Ovary (tissue), 9 donors: ENCODE data around the gene DAPL1. TPM values are rescaled to one million over a fixed set of nuclear protein-coding genes. Genes with fewer than 3 reads are reported as not detected.

Source experiments
- DNase-seq, 5 donors: peaks; one replicate each; pipeline ENCODE4 v3.0.0-alpha.2; 2019 to 2020
- H3K27ac ChIP-seq, 2 donors: fragments of 200-600 bp; one replicate each; pipeline versions ENCODE4 v1.5.1 to v1.8.0; 2019 to 2022
- H3K27me3 ChIP-seq: fragments of 200-600 bp; one replicate; pipeline ENCODE4 v1.8.0; 2022
- H3K36me3 ChIP-seq: fragments of 200-600 bp; sonication (generic); one replicate; pipeline ENCODE4 v1.5.1; 2019
- H3K4me1 ChIP-seq: one replicate; pipeline ENCODE4 v1.8.1; 2013; ENCODE audit warnings: mild to moderate bottlenecking, moderate library complexity; ENCODE audit not compliant: insufficient read depth
- H3K4me3 ChIP-seq: fragments of 200-600 bp; sonication (generic); one replicate; pipeline ENCODE4 v1.5.1; 2017
- H3K9me3 ChIP-seq, 2 donors: fragments of 200-600 bp in 1 of 2; sonication (generic) in 1 of 2; one replicate each; pipeline versions ENCODE4 v1.5.1 to v1.8.1; 2013 to 2019; ENCODE audit warnings: mild to moderate bottlenecking in 1 of 2, moderate library complexity in 1 of 2
- CTCF ChIP-seq, 3 donors: fragments of 450-650 bp in 2 of 3; fragments of 200-600 bp in 1 of 3; IDR thresholded peaks; one replicate each; pipeline versions ENCODE4 v1.5.1 to v1.8.0; 2016 to 2022; ENCODE audit warnings: antibody characterized with exemption in 3 of 3, mild to moderate bottlenecking in 1 of 3
- EP300 ChIP-seq: sonication (generic); formaldehyde crosslinking; IDR thresholded peaks from one replicate; pipeline ENCODE4 v1.6.1; 2017; ENCODE audit warnings: antibody characterized with exemption
- POLR2A ChIP-seq: fragments of 450-650 bp; IDR thresholded peaks from one replicate; pipeline ENCODE4 v1.6.1; 2017; ENCODE audit warnings: antibody characterized with exemption, mild to moderate bottlenecking, moderate library complexity
- WGBS, 3 donors: extraction: QIAGEN DNeasy Blood & Tissue Kit in 1 of 3; methylation state at CpG; one replicate each; pipeline versions ENCODE4 v1.1.5 to v1.1.7; 2013 to 2017; 5-methylcytosine and 5-hydroxymethylcytosine counted together
- intact Hi-C, 4 donors: fragments of 100-400 bp; cut with DNase I; formaldehyde crosslinking; loops; one replicate each; pipeline versions ENCODE4 v1.11.0 to v1.15.1; 2022 to 2023
- polyA plus RNA-seq, 2 donors: library from polyadenylated mRNA; stranded (reverse); fragments of 200-250 nt in 1 of 2; fragments of 350-450 nt in 1 of 2; fragmentation: Illumina TruSeq in 1 of 2; extraction: RNeasy Lipid Tissue Mini Kit (QIAGEN cat#74804) in 1 of 2; gene quantifications; one replicate each; pipeline ENCODE4 v1.2.3, GENCODE V29; 2013 to 2014
- total RNA-seq, 7 donors: library from RNA; depleted of rRNA in 2 of 7; stranded (reverse); fragments of >200 nt in 2 of 7; fragmentation: NEBNext Ultra II Directional in 3 of 7; extraction: Animal tissue kit (Norgen Biotek cat#: 25700) in 3 of 7; gene quantifications; one replicate each; pipeline versions ENCODE4 v1.1.0 to v1.2.4, GENCODE V29; 2016 to 2023
- donor health status: DM: no; HTN: no; CAD: no; lungs with moderate emphysema.
- donor health status: DM: no; HTN: no; CAD: no.
- donor health status: Bipolar disorder and iron deficiency.
- donor health status: DM: yes; HTN: yes; CAD: no.
- donor health status: DM: no; HTN: no; CAD: no.
- donor health status: DM: yes; HTN: yes; CAD: no.

Gene DAPL1
- total and polyA plus RNA-seq, 9 donors, result 1.2 to 64.2 (median 3.7) TPM; not detected in 2

DNA sequence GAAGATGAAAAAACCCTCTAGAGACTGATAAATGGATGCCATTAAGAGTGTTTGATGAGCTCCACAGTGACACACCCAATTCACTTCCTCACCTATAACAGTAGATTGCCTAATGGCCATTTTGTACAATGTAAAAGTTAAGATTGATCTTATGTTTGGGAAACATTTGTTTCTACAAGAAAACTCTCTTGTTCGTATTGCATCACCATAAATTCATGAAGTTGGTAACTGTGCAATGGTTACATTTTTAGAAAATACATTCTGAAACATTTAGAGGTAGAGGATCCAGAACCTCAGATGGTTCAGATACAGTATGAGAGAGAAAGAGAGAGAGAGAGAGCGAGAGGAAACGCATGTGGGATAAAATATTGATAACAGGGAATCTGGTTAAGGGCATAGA, 31.8 kb downstream of the DAPL1 start:
- intact Hi-C loops, result no loop called here
- no peak for DNase-seq

DNA sequence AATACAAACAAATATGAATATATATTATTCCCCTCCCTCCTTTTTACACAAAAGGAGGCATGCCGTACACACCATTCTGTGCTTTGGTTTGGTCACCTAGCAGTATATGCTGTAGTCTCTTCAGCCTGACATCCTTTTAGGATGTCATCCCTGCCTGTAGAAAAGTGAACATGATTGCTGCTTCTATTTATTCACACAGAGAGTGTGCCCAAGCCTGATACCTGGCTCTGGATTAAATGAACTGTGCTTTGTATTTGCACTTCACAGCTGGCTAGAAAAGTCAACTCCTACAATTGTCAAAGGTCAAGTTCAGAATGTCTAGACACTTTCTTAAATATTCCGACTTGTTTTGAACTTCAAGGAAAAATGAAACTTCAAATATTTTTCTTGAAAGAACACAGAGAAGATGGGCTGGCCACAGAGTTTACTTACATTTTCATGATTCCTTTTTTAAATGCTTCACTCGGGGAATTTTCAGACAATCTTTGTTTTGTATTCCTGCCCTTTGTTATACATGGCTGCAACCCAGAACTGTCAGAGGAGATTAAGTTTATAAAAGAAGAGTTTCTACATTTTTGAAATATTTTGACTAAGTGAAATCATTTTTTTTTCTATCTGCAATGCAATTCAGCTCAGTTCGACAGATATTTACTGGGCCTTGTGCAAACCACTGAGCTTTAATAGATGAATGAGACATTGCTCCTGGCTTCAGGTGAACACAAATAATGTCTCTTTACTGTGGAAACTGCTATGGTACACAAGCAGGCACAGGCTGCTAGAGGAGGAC, 33.5 kb downstream of the DAPL1 start:
- H3K27ac ChIP-seq, result no peak overlapping the region
- TF ChIP-seq CTCF (IDR thresholded peaks at IDR 0.05), result no peak
- no peak for TF ChIP-seq EP300
- no peak for TF ChIP-seq POLR2A
- H3K27me3 ChIP-seq, result no peaks in the 10 kb centered on the region
- H3K4me3 ChIP-seq, result no peak overlapping the region
- no peak for DNase-seq
- 5 to 14% (median 8%) methylated on average over 4 of the region's 4 CpGs for WGBS, 3 donors
- intact Hi-C loops, result no loop called here
- no peaks in the 10 kb centered on the region for H3K9me3 ChIP-seq
- peaks cover 7% of the 10 kb centered on the region for H3K4me1 ChIP-seq
- H3K36me3 ChIP-seq, result no peaks in the 10 kb centered on the region

More for the DNA sequence above, 31.8 kb downstream of the DAPL1 start:
- Histone ChIP-seq H3K4me1 (peaks cover 7% of the 10 kb centered on the region), H3K9me3 (no peaks in the 10 kb centered on the region), H3K27ac (no peak overlapping the region), H3K4me3 (no peak overlapping the region), H3K36me3 (no peaks in the 10 kb centered on the region), H3K27me3 (no peaks in the 10 kb centered on the region)
- WGBS, 3 donors, result 91 to 94% (median 91%) methylated on average over 3 of the region's 3 CpGs
- TF ChIP-seq POLR2A, result no peak
- no peak for TF ChIP-seq EP300
- no peak for TF ChIP-seq CTCF (IDR thresholded peaks at IDR 0.05)

DNA sequence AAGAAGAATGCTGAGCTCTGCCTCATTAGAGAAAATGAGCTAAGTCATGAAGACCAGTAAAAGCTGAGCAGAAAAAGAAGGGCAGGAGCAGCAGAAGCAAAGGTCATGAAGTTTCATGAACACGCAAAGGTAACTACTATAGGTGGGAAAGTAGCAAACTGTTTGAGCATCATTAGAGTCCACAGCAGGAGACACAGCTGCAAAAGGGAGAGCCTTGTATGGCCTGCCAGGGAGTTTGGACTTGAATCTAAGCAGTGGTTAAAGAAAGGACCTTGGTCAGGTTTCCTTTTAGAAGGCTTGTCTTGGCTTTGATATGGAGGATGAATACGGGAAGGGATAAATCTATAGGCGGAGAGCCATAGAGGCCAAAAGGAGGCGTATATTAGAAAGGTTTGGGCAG, 34.0 kb downstream of the DAPL1 start:
- Histone ChIP-seq H3K4me1 (peaks cover 7% of the 10 kb centered on the region), H3K4me3 (no peak overlapping the region), H3K27ac (no peak overlapping the region), H3K9me3 (no peaks in the 10 kb centered on the region), H3K36me3 (no peaks in the 10 kb centered on the region), H3K27me3 (no peaks in the 10 kb centered on the region)
- DNase-seq, result no peak
- TF ChIP-seq EP300 (no peak), CTCF (IDR thresholded peaks at IDR 0.05) (no peak), POLR2A (no peak)
- 54 to 63% (median 56%) methylated on average over 4 of the region's 4 CpGs for WGBS, 3 donors
- intact Hi-C loops, result no loop called here

GRCh38 chr2:158830201-158830600, 35.1 kb downstream of the DAPL1 start:
- H3K27me3 ChIP-seq, result no peaks in the 10 kb centered on the region
- no peak overlapping the region for H3K27ac ChIP-seq
- no peak for TF ChIP-seq CTCF (IDR thresholded peaks at IDR 0.05)
- no peak for TF ChIP-seq POLR2A
- TF ChIP-seq EP300, result no peak
- 19 to 34% (median 22%) methylated on average over 4 of the region's 4 CpGs for WGBS, 3 donors
- intact Hi-C loops, result no loop called here
- H3K9me3 ChIP-seq, result no peaks in the 10 kb centered on the region
- no peak for DNase-seq
- H3K4me3 ChIP-seq, result no peak overlapping the region
- peaks cover 7% of the 10 kb centered on the region for H3K4me1 ChIP-seq
- H3K36me3 ChIP-seq, result no peaks in the 10 kb centered on the region
